ENCODE data around the gene DYNLRB1. TPM values are rescaled to one million over a fixed set of nuclear protein-coding genes. Genes with fewer than 3 reads are reported as not detected.
"Not testable (repeated sequence)": the region's sequence is repeated elsewhere in the genome, so short reads cannot be mapped to it uniquely, and the experiment has no call there.

The DYNLRB1 gene
- total RNA-seq, 2 experiments from 2014 or later, result 88.5 to 93.6 TPM

GRCh38 chr20:34515484-34516246, 557 bp upstream of the DYNLRB1 start:
- peak overlapping the region; percentile 97 for H3K27ac Mint-ChIP-seq
- CTCF ChIA-PET, result interaction anchor here (0.8 to 7.7 kb wide), 16 partner anchors 8 to 794 kb away, joined by 3 to 110 read pairs (median 5); partner anchors contain the start of genes AHCY, ITCH and TP53INP2
- peaks cover 28% of the 10 kb centered on the region for H3K4me1 Mint-ChIP-seq
- peak; percentile 90 for DNase-seq
- peak; percentile 72 for ATAC-seq
- H3K27me3 Mint-ChIP-seq, result no peaks in the 10 kb centered on the region
- no peaks in the 10 kb centered on the region for H3K9me3 Mint-ChIP-seq (ENCODE audit: low read depth)
- peaks cover 13% of the 10 kb centered on the region for H3K36me3 Mint-ChIP-seq
- H3K4me3 Mint-ChIP-seq, result peak overlapping the region; percentile 96

- peaks cover 14% of the 10 kb centered on the region for H3K36me3 Mint-ChIP-seq
- peaks cover 29% of the 10 kb centered on the region for H3K4me1 Mint-ChIP-seq
- no peaks in the 10 kb centered on the region for H3K9me3 Mint-ChIP-seq (ENCODE audit: low read depth)
- CTCF ChIA-PET, result interaction anchor here (0.7 to 7.7 kb wide), 15 partner anchors 9 to 327 kb away, joined by 3 to 110 read pairs (median 4); partner anchors contain the start of genes AHCY and ITCH
- no peaks in the 10 kb centered on the region for H3K27me3 Mint-ChIP-seq
- DNase-seq (no peak), ATAC-seq (no peak)
- H3K27ac Mint-ChIP-seq, result peak overlapping the region; percentile 97
- peak overlapping the region; percentile 96 for H3K4me3 Mint-ChIP-seq
Observed at GRCh38 chr20:34517114-34517505, 888 bp downstream of the DYNLRB1 start.

- DNase-seq; ATAC-seq; H3K27ac Mint-ChIP-seq; H3K4me3 Mint-ChIP-seq; H3K27me3 Mint-ChIP-seq; H3K9me3 Mint-ChIP-seq (ENCODE audit: low read depth): not testable (repeated sequence)
- H3K4me1 Mint-ChIP-seq, result peaks cover 29% of the 10 kb centered on the region
- peaks cover 16% of the 10 kb centered on the region for H3K36me3 Mint-ChIP-seq
- CTCF ChIA-PET, result interaction anchor here (1.0 to 7.7 kb wide), 2 partner anchors 206 to 251 kb away, joined by 3 to 110 read pairs; no protein-coding TSS in a partner anchor
Observed at GRCh38 chr20:34518863-34519262, 2.6 kb downstream of the DYNLRB1 start.

GRCh38 chr20:34519841-34520240, 3.6 kb downstream of the DYNLRB1 start:
- not testable (repeated sequence) for H3K4me3 Mint-ChIP-seq; ATAC-seq; H3K27me3 Mint-ChIP-seq; H3K9me3 Mint-ChIP-seq (ENCODE audit: low read depth); H3K27ac Mint-ChIP-seq; DNase-seq
- H3K36me3 Mint-ChIP-seq, result peaks cover 15% of the 10 kb centered on the region
- CTCF ChIA-PET, result interaction anchor here (7.7 kb wide), 1 partner anchor 207 kb away, joined by 110 read pairs; no protein-coding TSS in a partner anchor
- peaks cover 23% of the 10 kb centered on the region for H3K4me1 Mint-ChIP-seq

GRCh38 chr20:34522969-34523871, 7.0 kb downstream of the DYNLRB1 start:
- CTCF ChIA-PET, result interaction anchor here (0.7 to 5.6 kb wide), 6 partner anchors 8 to 210 kb away, joined by 3 to 56 read pairs (median 3); no protein-coding TSS in a partner anchor
- ATAC-seq (peak; percentile 65), DNase-seq (peak; percentile 64)
- Mint-ChIP-seq H3K27me3 (no peaks in the 10 kb centered on the region), H3K4me3 (no peak overlapping the region), H3K9me3 (ENCODE audit: low read depth) (no peaks in the 10 kb centered on the region), H3K36me3 (peaks cover 19% of the 10 kb centered on the region), H3K27ac (no peak overlapping the region), H3K4me1 (peaks cover 14% of the 10 kb centered on the region)

GRCh38 chr20:34524426-34524825, 8.2 kb downstream of the DYNLRB1 start:
- H3K4me3 Mint-ChIP-seq, result no peak overlapping the region
- CTCF ChIA-PET, result interaction anchor here (0.5 to 5.6 kb wide), 3 partner anchors 129 to 261 kb away, joined by 3 to 56 read pairs (median 3); no protein-coding TSS in a partner anchor

GRCh38 chr20:34525342-34525708, 9.1 kb downstream of the DYNLRB1 start:
- peaks cover 5% of the 10 kb centered on the region for H3K4me1 Mint-ChIP-seq
- CTCF ChIA-PET, result interaction anchor here (0.6 to 5.6 kb wide), 4 partner anchors 8 to 213 kb away, joined by 3 to 56 read pairs (median 4); partner anchors contain the start of gene DYNLRB1
- H3K27me3 Mint-ChIP-seq, result no peaks in the 10 kb centered on the region
- DNase-seq, result no peak
- no peaks in the 10 kb centered on the region for H3K9me3 Mint-ChIP-seq (ENCODE audit: low read depth)
- H3K36me3 Mint-ChIP-seq, result peaks cover 12% of the 10 kb centered on the region
- H3K4me3 Mint-ChIP-seq, result no peak overlapping the region
- no peak for ATAC-seq
- H3K27ac Mint-ChIP-seq, result no peak overlapping the region

More at GRCh38 chr20:34524426-34524825, 8.2 kb downstream of the DYNLRB1 start:
- ATAC-seq (no peak), DNase-seq (peak; percentile 14)
- H3K27ac Mint-ChIP-seq, result no peak overlapping the region
- H3K4me1 Mint-ChIP-seq, result peaks cover 7% of the 10 kb centered on the region
- peaks cover 14% of the 10 kb centered on the region for H3K36me3 Mint-ChIP-seq
- no peaks in the 10 kb centered on the region for H3K9me3 Mint-ChIP-seq (ENCODE audit: low read depth)
- no peaks in the 10 kb centered on the region for H3K27me3 Mint-ChIP-seq

- DNase-seq (peak; percentile 22), ATAC-seq (no peak)
- H3K9me3 Mint-ChIP-seq (ENCODE audit: low read depth), result no peaks in the 10 kb centered on the region
- H3K4me3 Mint-ChIP-seq, result no peak overlapping the region
- H3K27ac Mint-ChIP-seq, result no peak overlapping the region
- no peaks in the 10 kb centered on the region for H3K27me3 Mint-ChIP-seq
- peaks cover 5% of the 10 kb centered on the region for H3K4me1 Mint-ChIP-seq
- CTCF ChIA-PET, result interaction anchor here (0.6 to 5.6 kb wide), 4 partner anchors 9 to 213 kb away, joined by 3 to 56 read pairs (median 4); partner anchors contain the start of gene DYNLRB1
- H3K36me3 Mint-ChIP-seq, result peaks cover 12% of the 10 kb centered on the region
Observed at GRCh38 chr20:34525709-34526416, 9.6 kb downstream of the DYNLRB1 start.

- Mint-ChIP-seq H3K27ac (no peak overlapping the region), H3K36me3 (peaks cover 12% of the 10 kb centered on the region)
Observed at GRCh38 chr20:34526466-34526865, 10.2 kb downstream of the DYNLRB1 start.

GRCh38 chr20:34527016-34527415, 10.8 kb downstream of the DYNLRB1 start:
- CTCF ChIA-PET, result interaction anchor here (5.6 kb wide), 1 partner anchor 214 kb away, joined by 56 read pairs; no protein-coding TSS in a partner anchor
- Mint-ChIP-seq H3K4me3 (no peak overlapping the region), H3K36me3 (peaks cover 12% of the 10 kb centered on the region), H3K4me1 (peaks cover 5% of the 10 kb centered on the region), H3K9me3 (ENCODE audit: low read depth) (no peaks in the 10 kb centered on the region), H3K27ac (no peak overlapping the region), H3K27me3 (no peaks in the 10 kb centered on the region)
- no peak for DNase-seq
- ATAC-seq, result no peak

More at GRCh38 chr20:34526466-34526865, 10.2 kb downstream of the DYNLRB1 start:
- Mint-ChIP-seq H3K27me3 (no peaks in the 10 kb centered on the region), H3K9me3 (ENCODE audit: low read depth) (no peaks in the 10 kb centered on the region), H3K4me3 (no peak overlapping the region), H3K4me1 (peaks cover 5% of the 10 kb centered on the region)
- DNase-seq (no peak), ATAC-seq (no peak)
- CTCF ChIA-PET, result interaction anchor here (1.8 to 5.6 kb wide), 2 partner anchors 10 to 214 kb away, joined by 6 to 56 read pairs; partner anchors contain the start of gene DYNLRB1

GRCh38 chr20:34528921-34529297, 12.7 kb downstream of the DYNLRB1 start:
- H3K27ac Mint-ChIP-seq, result no peak overlapping the region
- no peaks in the 10 kb centered on the region for H3K4me1 Mint-ChIP-seq
- no peaks in the 10 kb centered on the region for H3K27me3 Mint-ChIP-seq
- CTCF ChIA-PET, result interaction anchor here (0.9 kb wide), 1 partner anchor 11 kb away, joined by 3 read pairs; no protein-coding TSS in a partner anchor
- DNase-seq (no peak), ATAC-seq (no peak)
- no peaks in the 10 kb centered on the region for H3K9me3 Mint-ChIP-seq (ENCODE audit: low read depth)
- peaks cover 8% of the 10 kb centered on the region for H3K36me3 Mint-ChIP-seq
- H3K4me3 Mint-ChIP-seq, result no peak overlapping the region

- no peak for ATAC-seq
- Mint-ChIP-seq H3K27me3 (no peaks in the 10 kb centered on the region), H3K27ac (no peak overlapping the region), H3K36me3 (peaks cover 12% of the 10 kb centered on the region), H3K4me3 (no peak overlapping the region), H3K4me1 (no peaks in the 10 kb centered on the region), H3K9me3 (ENCODE audit: low read depth) (no peaks in the 10 kb centered on the region)
- CTCF ChIA-PET, result interaction anchor here (1.2 to 1.6 kb wide), 3 partner anchors 9 to 13 kb away, joined by 3 to 5 read pairs (median 4); no protein-coding TSS in a partner anchor
- DNase-seq, result no peak
Observed at GRCh38 chr20:34529742-34530141, 13.5 kb downstream of the DYNLRB1 start.

All from activated CD8-positive, alpha-beta memory T cell treated with anti-CD3 and anti-CD28 coated beads, Interleukin-2, amount 10 ng/mL, durations not matched to agents 7 days and 5 days (primary cell).